Neural progenitor cell (in vitro differentiated cells): ENCODE results near the gene PSMC1. TPM values are rescaled to one million over a fixed set of nuclear protein-coding genes. Genes with fewer than 3 reads are reported as not detected.

Source experiments
- DNase-seq: peaks from one replicate; pipeline ENCODE4 v3.0.0-alpha.2; 2016; ENCODE audit warnings: low spot score
- H2AFZ ChIP-seq: fragments of 200-600 bp; sonication (generic); replicated peaks from 2 replicates; pipeline ENCODE4 v1.6.1; 2016; ENCODE audit warnings: antibody characterized with exemption
- H3F3A ChIP-seq: fragments of 200-600 bp; sonication (generic); 2 replicates; pipeline ENCODE4 v1.6.1; 2016; ENCODE audit warnings: antibody characterized with exemption, low read depth
- H3K27ac ChIP-seq: fragments of 200-600 bp; sonication (generic); 2 replicates; pipeline ENCODE4 v1.5.1; 2016; ENCODE audit warnings: mild to moderate bottlenecking
- H3K27me3 ChIP-seq: fragments of 200-600 bp; sonication (generic); 2 replicates; pipeline ENCODE4 v1.6.1; 2016; ENCODE audit warnings: mild to moderate bottlenecking, moderate library complexity
- H3K36me3 ChIP-seq: fragments of 200-600 bp; sonication (generic); 2 replicates; pipeline ENCODE4 v1.5.1; 2016
- H3K4me1 ChIP-seq: fragments of 200-600 bp; sonication (generic); 2 replicates; pipeline ENCODE4 v1.6.1; 2016; ENCODE audit warnings: mixed run types
- H3K4me2 ChIP-seq: fragments of 200-600 bp; sonication (generic); 2 replicates; pipeline ENCODE4 v1.6.1; 2016
- H3K4me3 ChIP-seq: fragments of 200-600 bp; sonication (generic); 2 replicates; pipeline ENCODE4 v1.5.1; 2016
- H3K79me2 ChIP-seq: fragments of 200-600 bp; sonication (generic); 2 replicates; pipeline ENCODE4 v1.6.1; 2016; ENCODE audit warnings: low read depth
- H3K9ac ChIP-seq: fragments of 200-600 bp; sonication (generic); 2 replicates; pipeline ENCODE4 v1.6.1; 2016
- H3K9me3 ChIP-seq: fragments of 200-600 bp; sonication (generic); 2 replicates; pipeline ENCODE4 v1.5.1; 2016; ENCODE audit warnings: low read depth
- H4K20me1 ChIP-seq: fragments of 200-600 bp; sonication (generic); 2 replicates; pipeline ENCODE4 v1.6.1; 2016; ENCODE audit warnings: low read depth
- H3K27ac Mint-ChIP-seq: 3 replicates; pipeline ENCODE4 v1.8.0; 2021; ENCODE audit warnings: mixed read lengths
- H3K27me3 Mint-ChIP-seq: 2 replicates; pipeline ENCODE4 v1.8.0; 2022; ENCODE audit warnings: low read depth, mild to moderate bottlenecking, inconsistent platforms, moderate library complexity, mixed read lengths; ENCODE audit not compliant: insufficient read depth
- H3K36me3 Mint-ChIP-seq: 3 replicates; pipeline ENCODE4 v1.8.0; 2021; ENCODE audit warnings: mixed read lengths
- H3K4me1 Mint-ChIP-seq: 3 replicates; pipeline ENCODE4 v1.8.0; 2021; ENCODE audit warnings: mixed read lengths
- H3K4me3 Mint-ChIP-seq: 3 replicates; pipeline ENCODE4 v1.8.0; 2021; ENCODE audit warnings: mild to moderate bottlenecking, moderate library complexity, mixed read lengths
- H3K9me3 Mint-ChIP-seq: 3 replicates; pipeline ENCODE4 v1.8.0; 2020; ENCODE audit warnings: mixed read lengths
- CTCF ChIP-seq: fragments of 200-600 bp; sonication (generic); IDR thresholded peaks from 2 replicates; pipeline ENCODE4 v1.5.1; 2017; ENCODE audit warnings: antibody characterized with exemption, mild to moderate bottlenecking
- EZH2 ChIP-seq: fragments of 200-600 bp; sonication (generic); IDR thresholded peaks from 2 replicates; pipeline ENCODE4 v1.6.1; 2017; ENCODE audit warnings: antibody characterized with exemption, mild to moderate bottlenecking, moderate library complexity
- EZH2phosphoT487 ChIP-seq: fragments of 200-600 bp; sonication (generic); IDR thresholded peaks from 2 replicates; pipeline ENCODE4 v1.6.1; 2017; ENCODE audit warnings: antibody characterized with exemption
- total RNA-seq: library from RNA; depleted of rRNA; stranded (reverse); fragments of >200 nt; gene quantifications from 2 replicates; pipeline ENCODE4 v1.2.3, GENCODE V29; 2015; ENCODE audit warnings: low replicate concordance

The PSMC1 gene
- total RNA-seq, 1 donor from 2014 or later: 233 TPM

DNA sequence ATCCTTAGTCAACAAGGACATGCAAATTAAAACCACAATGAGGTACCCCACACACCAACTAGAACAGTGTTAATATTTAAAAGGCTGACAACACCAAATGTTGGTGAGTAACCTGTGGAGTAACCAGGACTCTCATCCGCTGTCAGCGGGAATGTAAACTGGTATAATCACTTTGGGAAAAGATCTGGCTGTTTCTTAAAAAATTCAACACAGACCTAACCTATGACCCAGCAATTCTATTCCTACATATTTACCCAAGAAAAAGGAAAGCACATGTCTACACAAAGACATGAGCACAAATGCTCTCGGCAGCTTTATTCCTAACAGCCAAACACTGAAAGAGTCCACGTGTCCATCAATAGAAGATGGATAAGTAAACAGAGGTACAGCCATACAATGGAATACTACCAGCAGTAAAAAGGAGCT lies 48.8 kb downstream of the PSMC1 start:
- H3F3A ChIP-seq: peaks cover 6% of the 10 kb centered on the region
- no peaks in the 10 kb centered on the region for H3K79me2 ChIP-seq
- no peaks in the 10 kb centered on the region for H3K9me3 ChIP-seq
- H2AFZ ChIP-seq: no peak overlapping the region
- H3K27me3 ChIP-seq: no peaks in the 10 kb centered on the region
- Mint-ChIP-seq H3K9me3 (no peaks in the 10 kb centered on the region), H3K4me1 (no peaks in the 10 kb centered on the region), H3K4me3 (no peak overlapping the region), H3K36me3 (peaks cover 15% of the 10 kb centered on the region), H3K27ac (no peak overlapping the region), H3K27me3 (no peaks in the 10 kb centered on the region)
- H3K9ac ChIP-seq: no peak overlapping the region
- H3K4me3 ChIP-seq: no peak overlapping the region
- H3K36me3 ChIP-seq: no peaks in the 10 kb centered on the region
- H3K4me1 ChIP-seq: no peaks in the 10 kb centered on the region
- no peak overlapping the region for H3K27ac ChIP-seq
- no peak for DNase-seq
- TF ChIP-seq CTCF (no peak), EZH2phosphoT487 (no peak), EZH2 (no peak)
- H4K20me1 ChIP-seq: no peaks in the 10 kb centered on the region
- H3K4me2 ChIP-seq: no peak overlapping the region

DNA sequence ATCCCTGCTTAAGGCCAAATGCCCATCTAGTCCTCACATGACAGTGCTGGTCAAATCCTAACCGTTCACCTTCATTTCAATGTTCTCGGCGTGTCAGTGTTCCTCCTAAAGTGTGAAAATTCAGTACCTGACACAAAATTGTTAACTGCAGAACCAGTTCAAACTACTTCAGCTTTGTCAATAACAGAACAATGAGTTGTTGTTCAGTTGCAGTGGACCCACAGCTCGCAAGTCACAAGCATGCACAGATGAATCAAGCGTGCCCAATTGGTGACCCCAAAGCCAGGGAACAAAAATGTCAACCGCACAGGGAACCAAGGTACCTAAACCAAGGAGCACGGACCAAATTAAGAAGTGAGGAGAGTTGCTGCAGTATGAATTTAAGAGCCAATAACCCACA lies 52.2 kb downstream of the PSMC1 start:
- no peaks in the 10 kb centered on the region for H3K27me3 ChIP-seq
- H3K36me3 ChIP-seq: peaks cover 11% of the 10 kb centered on the region
- H3K79me2 ChIP-seq: no peaks in the 10 kb centered on the region
- H3K4me2 ChIP-seq: no peak overlapping the region
- no peak overlapping the region for H2AFZ ChIP-seq
- no peaks in the 10 kb centered on the region for H3K9me3 Mint-ChIP-seq
- peaks cover 15% of the 10 kb centered on the region for H3K36me3 Mint-ChIP-seq
- no peaks in the 10 kb centered on the region for H3K9me3 ChIP-seq
- H3K27me3 Mint-ChIP-seq: no peaks in the 10 kb centered on the region
- DNase-seq: no peak
- H3K4me1 Mint-ChIP-seq: no peaks in the 10 kb centered on the region
- no peak overlapping the region for H3K4me3 ChIP-seq
- no peak overlapping the region for H3K4me3 Mint-ChIP-seq
- H3F3A ChIP-seq: no peaks in the 10 kb centered on the region
- no peaks in the 10 kb centered on the region for H3K4me1 ChIP-seq
- no peak overlapping the region for H3K27ac Mint-ChIP-seq
- TF ChIP-seq EZH2 (no peak), CTCF (no peak), EZH2phosphoT487 (no peak)
- no peaks in the 10 kb centered on the region for H4K20me1 ChIP-seq
- H3K27ac ChIP-seq: no peak overlapping the region
- no peak overlapping the region for H3K9ac ChIP-seq

DNA sequence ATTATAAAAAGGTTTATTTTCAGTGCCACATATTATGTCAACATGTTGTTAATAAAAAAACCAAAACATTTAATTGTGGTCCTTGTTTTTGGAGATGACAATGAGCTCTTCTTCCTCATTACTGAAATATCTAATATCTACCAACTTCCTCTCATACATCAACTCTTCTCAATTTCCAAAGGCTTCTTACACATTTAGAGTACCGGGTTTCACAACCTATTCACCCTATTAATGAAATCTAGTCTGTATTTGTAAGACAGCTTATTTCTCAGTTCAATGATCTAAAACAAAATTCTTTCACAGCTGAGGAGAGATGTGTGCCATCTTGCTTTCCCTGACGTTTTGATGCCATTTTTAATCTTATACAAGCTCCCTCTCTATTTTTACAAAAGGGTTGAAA lies 60.9 kb downstream of the PSMC1 start:
- no peak overlapping the region for H3K4me2 ChIP-seq
- Mint-ChIP-seq H3K36me3 (peaks cover 19% of the 10 kb centered on the region), H3K27me3 (no peaks in the 10 kb centered on the region), H3K4me3 (no peak overlapping the region), H3K27ac (no peak overlapping the region), H3K9me3 (peaks cover 3% of the 10 kb centered on the region), H3K4me1 (no peaks in the 10 kb centered on the region)
- H3K9me3 ChIP-seq: no peaks in the 10 kb centered on the region
- H3K27me3 ChIP-seq: no peaks in the 10 kb centered on the region
- H3K4me1 ChIP-seq: no peaks in the 10 kb centered on the region
- no peaks in the 10 kb centered on the region for H4K20me1 ChIP-seq
- no peaks in the 10 kb centered on the region for H3F3A ChIP-seq
- no peak overlapping the region for H2AFZ ChIP-seq
- DNase-seq: no peak
- peaks cover 31% of the 10 kb centered on the region for H3K79me2 ChIP-seq
- H3K27ac ChIP-seq: no peak overlapping the region
- no peak overlapping the region for H3K9ac ChIP-seq
- no peak for TF ChIP-seq EZH2phosphoT487
- TF ChIP-seq CTCF: no peak
- TF ChIP-seq EZH2: no peak
- H3K4me3 ChIP-seq: no peak overlapping the region
- no peaks in the 10 kb centered on the region for H3K36me3 ChIP-seq

- no peak overlapping the region for H3K27ac Mint-ChIP-seq
Measured at GRCh38 chr14:90318016-90318415, 61.7 kb downstream of the PSMC1 start.

More at GRCh38 chr14:90318016-90318415, 61.7 kb downstream of the PSMC1 start:
- Histone ChIP-seq H4K20me1 (no peaks in the 10 kb centered on the region), H3K27ac (no peak overlapping the region), H3K4me2 (no peak overlapping the region), H3K36me3 (no peaks in the 10 kb centered on the region), H3K27me3 (no peaks in the 10 kb centered on the region), H3F3A (no peaks in the 10 kb centered on the region), H3K4me1 (no peaks in the 10 kb centered on the region), H3K4me3 (no peak overlapping the region), H3K9me3 (no peaks in the 10 kb centered on the region), H2AFZ (no peak overlapping the region), H3K9ac (no peak overlapping the region), H3K79me2 (peaks cover 38% of the 10 kb centered on the region)
- Mint-ChIP-seq H3K4me1 (no peaks in the 10 kb centered on the region), H3K27me3 (no peaks in the 10 kb centered on the region), H3K4me3 (no peak overlapping the region), H3K36me3 (peaks cover 17% of the 10 kb centered on the region), H3K9me3 (peaks cover 3% of the 10 kb centered on the region)
- no peak for DNase-seq
- TF ChIP-seq EZH2phosphoT487: no peak
- no peak for TF ChIP-seq CTCF
- no peak for TF ChIP-seq EZH2
